COR-L47 (cell line): Measurements from ENCODE around the gene TSPAN10.
"Not testable (repeated sequence)": the region's sequence is repeated elsewhere in the genome, so short reads cannot be mapped to it uniquely, and the experiment has no call there.

Experiments
- DNase-seq: peaks from one replicate; lab custom pipeline; 2025; lab: John Stamatoyannopoulos, UW

The TSPAN10 gene

GRCh38 chr17:81636505-81637288 is at the start of gene TSPAN10, which contains the start of gene NPLOC4:
Gene TSPAN10 (plus strand): TSS chr17:81637196. CDS start chr17:81642413, 5,217 bp downstream.
Gene NPLOC4 (minus strand): TSS chr17:81637112. CDS start chr17:81636930, 182 bp downstream.
- DNase-seq = peak; percentile 74

- no peak for DNase-seq
Measured at GRCh38 chr17:81589612-81590011, 47.4 kb upstream of the TSPAN10 start.

GRCh38 chr17:81590121-81590520 is 46.9 kb upstream of the TSPAN10 start:
- no peak for DNase-seq

GRCh38 chr17:81591971-81592370 is 45.0 kb upstream of the TSPAN10 start:
- DNase-seq = no peak

- no peak for DNase-seq
Measured at GRCh38 chr17:81593105-81593871, 43.7 kb upstream of the TSPAN10 start.

- no peak for DNase-seq
Measured at GRCh38 chr17:81599719-81600486, 37.1 kb upstream of the TSPAN10 start.

GRCh38 chr17:81601525-81602120 is 35.4 kb upstream of the TSPAN10 start:
- DNase-seq = peak; percentile 65

- no peak for DNase-seq
Measured at GRCh38 chr17:81603846-81604610, 33.0 kb upstream of the TSPAN10 start.

- no peak for DNase-seq
Measured at GRCh38 chr17:81607431-81607830, 29.6 kb upstream of the TSPAN10 start.

GRCh38 chr17:81608082-81608481 is 28.9 kb upstream of the TSPAN10 start:
- no peak for DNase-seq

GRCh38 chr17:81608605-81609004 is 28.4 kb upstream of the TSPAN10 start:
- DNase-seq = no peak

GRCh38 chr17:81609541-81610311 is 27.3 kb upstream of the TSPAN10 start:
- DNase-seq = no peak

GRCh38 chr17:81612172-81612970 is 24.6 kb upstream of the TSPAN10 start:
- no peak for DNase-seq

- no peak for DNase-seq
Measured at GRCh38 chr17:81615401-81615930, 21.5 kb upstream of the TSPAN10 start.

GRCh38 chr17:81616877-81617276 is 20.1 kb upstream of the TSPAN10 start:
- DNase-seq = no peak

GRCh38 chr17:81618307-81618706 is 18.7 kb upstream of the TSPAN10 start:
- not testable (repeated sequence) for DNase-seq

- no peak for DNase-seq
Measured at GRCh38 chr17:81621494-81622130, 15.4 kb upstream of the TSPAN10 start.

GRCh38 chr17:81630274-81630673 is 6.7 kb upstream of the TSPAN10 start:
- no peak for DNase-seq

- no peak for DNase-seq
Measured at GRCh38 chr17:81631482-81631881, 5.5 kb upstream of the TSPAN10 start.
